Fibroblast of mammary gland (primary cell): Measurements from ENCODE around the gene NR6A1.
A peak's percentile ranks its signal among the peaks of the same experiment; 100 is the strongest.
"Not testable (repeated sequence)": the region's sequence is repeated elsewhere in the genome, so short reads cannot be mapped to it uniquely, and the experiment has no call there.

Experiments used
- DNase-seq: peaks from one replicate; pipeline ENCODE4 v3.0.0-alpha.2; 2010; ENCODE audit warnings: low read depth
- H3K4me3 ChIP-seq: 2 replicates; pipeline ENCODE4 v1.5.1; 2011; ENCODE audit warnings: low read depth, mild to moderate bottlenecking, low read length, moderate library complexity; ENCODE audit not compliant: control insufficient read depth
- TF ChIP-seq, protein P1 (sequence below): conservative IDR thresholded peaks from 2 replicates; pipeline ENCODE4 v1.5.1; 2011; ENCODE audit warnings: low read depth, low read length, inconsistent platforms; ENCODE audit not compliant: control insufficient read depth, insufficient read depth

NR6A1 gene

DNA sequence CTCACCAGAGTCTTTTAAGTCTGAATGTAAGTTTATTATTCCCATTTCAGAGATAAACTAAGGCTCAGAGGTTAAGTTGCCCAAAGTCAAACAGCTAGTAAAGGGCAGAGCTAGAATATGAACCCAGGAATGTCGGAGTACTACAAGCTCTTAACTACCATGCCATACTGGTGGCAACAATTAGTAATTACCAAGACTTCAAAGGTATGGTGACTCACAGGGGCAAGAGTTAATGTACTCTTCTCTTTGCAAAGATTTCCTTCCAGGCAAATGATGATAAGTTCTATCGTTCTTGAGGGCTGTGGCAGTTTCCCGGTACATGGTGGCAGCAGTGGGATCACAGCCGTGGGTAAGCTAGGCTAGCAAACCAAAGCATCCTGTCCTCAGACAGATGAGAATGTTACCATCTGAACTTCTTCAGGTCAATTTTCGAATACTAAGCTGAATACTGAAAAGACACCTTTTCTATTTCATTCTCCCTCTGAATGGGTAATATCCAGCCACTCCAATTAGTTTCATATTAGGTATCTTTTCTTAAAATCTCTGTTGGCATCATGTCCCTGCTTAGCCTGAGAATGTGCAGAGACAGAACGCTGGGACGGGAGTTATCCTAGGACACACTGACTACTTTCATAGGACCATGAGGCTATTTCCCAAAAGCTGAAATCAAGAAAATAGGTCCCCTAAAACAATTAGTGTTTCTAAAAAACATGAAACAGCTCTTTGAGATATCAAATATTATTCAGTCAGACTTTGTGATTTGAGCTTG is 147.0 kb downstream of the NR6A1 start:
- H3K4me3 ChIP-seq = no peak overlapping the region
- no peak for DNase-seq
- TF ChIP-seq, protein P1, sequence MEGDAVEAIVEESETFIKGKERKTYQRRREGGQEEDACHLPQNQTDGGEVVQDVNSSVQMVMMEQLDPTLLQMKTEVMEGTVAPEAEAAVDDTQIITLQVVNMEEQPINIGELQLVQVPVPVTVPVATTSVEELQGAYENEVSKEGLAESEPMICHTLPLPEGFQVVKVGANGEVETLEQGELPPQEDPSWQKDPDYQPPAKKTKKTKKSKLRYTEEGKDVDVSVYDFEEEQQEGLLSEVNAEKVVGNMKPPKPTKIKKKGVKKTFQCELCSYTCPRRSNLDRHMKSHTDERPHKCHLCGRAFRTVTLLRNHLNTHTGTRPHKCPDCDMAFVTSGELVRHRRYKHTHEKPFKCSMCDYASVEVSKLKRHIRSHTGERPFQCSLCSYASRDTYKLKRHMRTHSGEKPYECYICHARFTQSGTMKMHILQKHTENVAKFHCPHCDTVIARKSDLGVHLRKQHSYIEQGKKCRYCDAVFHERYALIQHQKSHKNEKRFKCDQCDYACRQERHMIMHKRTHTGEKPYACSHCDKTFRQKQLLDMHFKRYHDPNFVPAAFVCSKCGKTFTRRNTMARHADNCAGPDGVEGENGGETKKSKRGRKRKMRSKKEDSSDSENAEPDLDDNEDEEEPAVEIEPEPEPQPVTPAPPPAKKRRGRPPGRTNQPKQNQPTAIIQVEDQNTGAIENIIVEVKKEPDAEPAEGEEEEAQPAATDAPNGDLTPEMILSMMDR = no peak

DNA sequence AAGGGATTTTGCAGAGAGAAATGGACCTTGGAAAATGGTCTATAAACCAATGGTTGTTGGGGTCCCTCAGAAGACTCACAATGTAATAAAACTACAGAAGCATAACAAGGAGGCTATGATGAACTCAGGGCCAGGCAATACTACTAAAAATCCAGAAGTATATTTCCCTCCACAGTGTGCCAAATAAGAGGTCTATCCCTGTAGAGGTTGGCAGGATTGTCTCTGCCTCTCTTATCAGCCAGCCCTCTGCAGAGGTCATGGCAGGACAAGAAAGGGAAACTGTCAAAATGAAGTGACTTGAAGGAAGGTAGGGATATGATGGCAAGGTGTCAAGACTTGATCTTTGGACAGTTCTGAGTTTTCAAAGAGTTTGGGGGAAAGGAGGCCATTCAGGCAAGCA is 148.2 kb downstream of the NR6A1 start:
- H3K4me3 ChIP-seq = no peak overlapping the region
- TF ChIP-seq, protein P1 = no peak
- DNase-seq = no peak

DNA sequence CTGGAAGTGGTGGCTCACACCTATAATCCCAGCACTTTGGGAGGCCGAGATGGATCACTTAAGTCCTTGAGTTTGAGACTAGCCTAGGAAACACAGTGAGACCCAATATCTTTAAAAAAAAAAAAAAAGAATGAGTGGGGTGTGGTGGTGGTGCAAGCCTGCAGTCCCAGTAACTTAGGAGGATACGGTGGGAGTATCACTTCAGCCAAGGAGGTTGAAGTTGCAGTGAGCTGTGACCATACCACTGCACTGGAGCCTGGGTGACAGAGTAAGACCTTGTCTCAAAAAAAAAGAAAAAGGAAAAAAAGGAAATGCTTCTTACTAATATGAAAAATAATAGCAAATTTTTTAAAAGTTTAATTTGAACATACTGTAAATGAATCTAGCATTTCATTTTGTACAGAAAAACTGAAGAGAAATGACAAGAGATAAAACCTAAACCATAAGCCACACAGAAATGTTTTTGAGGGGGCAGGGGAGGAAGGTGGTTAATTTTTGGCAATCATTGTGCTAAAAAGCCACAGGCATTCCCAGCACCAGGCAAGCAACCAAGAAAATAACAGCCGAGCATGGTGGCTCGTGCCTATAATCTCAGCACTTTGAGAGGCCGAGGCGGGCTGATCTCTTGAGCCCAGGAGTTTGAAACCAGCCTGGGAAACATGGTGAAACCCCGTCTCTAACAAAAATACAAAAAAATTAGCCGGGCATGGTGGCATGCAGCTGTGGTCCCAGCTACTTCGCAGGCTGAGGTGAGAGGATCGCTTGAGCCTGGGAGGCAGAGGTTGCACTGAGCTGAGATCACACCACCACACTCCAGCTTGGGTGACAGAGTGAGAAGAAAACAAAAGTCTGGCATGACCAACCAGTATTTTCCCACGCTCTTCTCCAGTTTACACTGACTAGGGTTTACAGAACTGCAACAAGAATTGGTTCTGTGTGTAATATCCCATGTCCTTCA is 149.5 kb downstream of the NR6A1 start:
- TF ChIP-seq, protein P1 = no peak
- no peak overlapping the region for H3K4me3 ChIP-seq
- DNase-seq = peak; percentile 45

DNA sequence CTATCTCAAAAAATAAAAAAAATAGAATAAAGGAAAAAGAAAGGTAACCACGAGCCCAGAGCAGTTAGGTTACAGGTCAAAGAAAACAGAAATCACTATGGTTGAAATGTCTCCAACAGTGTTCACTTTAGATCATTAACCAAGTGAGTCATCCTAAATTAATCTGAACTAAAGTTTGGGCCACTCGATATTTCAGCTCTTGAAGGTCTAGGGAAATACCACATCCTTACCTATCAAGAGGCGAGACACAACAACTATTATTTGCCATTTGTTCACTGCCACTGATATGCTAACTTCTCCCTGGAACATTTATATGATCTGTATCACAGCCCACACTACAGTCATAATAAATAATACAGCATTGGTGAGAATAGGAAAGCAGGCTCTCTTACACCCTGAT is 152.6 kb downstream of the NR6A1 start:
- H3K4me3 ChIP-seq = no peak overlapping the region
- no peak for DNase-seq
- TF ChIP-seq, protein P1 = no peak

DNA sequence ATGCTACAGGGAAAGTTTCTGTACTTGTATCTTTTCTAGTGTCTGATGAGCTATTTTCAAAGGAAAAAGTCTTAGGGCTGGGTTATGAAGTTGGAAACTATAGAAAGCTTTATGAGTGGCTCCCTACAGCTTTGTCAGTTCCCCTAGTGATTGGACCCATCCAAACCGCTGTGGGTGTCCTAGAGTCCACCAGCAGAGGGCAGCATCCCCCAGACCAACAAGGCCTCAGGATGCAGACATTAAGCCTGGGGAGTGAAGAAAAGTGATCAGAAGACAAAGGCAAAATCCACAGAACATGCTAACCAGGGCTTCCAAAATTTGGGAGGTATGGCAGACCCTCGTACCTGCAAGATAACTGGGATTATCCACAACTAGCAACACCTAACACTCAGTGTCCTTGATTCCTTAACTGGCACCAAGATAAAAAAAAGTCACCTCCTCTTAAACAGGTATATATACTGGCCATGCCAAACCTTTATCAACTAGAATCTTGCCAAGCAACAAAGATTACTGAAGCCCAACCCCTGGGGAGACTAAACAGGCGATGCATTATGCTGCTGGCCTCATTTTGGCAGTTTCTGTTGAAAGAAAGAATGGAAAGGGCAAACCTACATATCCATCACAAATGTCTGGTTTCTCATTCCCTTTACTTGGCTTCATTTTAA is 153.5 kb downstream of the NR6A1 start:
- DNase-seq = peak; percentile 77
- TF ChIP-seq, protein P1 = peak; percentile 94
- H3K4me3 ChIP-seq = no peak overlapping the region

DNA sequence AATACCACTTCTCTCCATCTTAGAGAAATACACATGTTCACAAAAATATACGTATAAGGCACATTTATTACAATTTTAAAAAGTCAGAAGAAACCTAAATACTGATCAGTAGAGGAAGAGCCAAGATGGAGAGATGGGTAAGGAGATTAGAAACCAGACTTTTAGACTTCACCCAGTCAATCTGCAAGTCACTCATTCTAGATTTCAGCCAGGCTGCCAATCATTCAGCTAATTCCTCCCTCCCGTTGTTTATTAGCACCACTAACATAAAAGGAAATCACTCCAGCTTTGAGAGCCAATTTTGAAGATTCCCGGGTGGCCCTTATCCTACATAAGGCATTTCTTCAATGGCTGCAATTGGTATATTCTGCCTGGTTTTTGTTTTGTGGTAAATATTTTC is 154.2 kb downstream of the NR6A1 start:
- TF ChIP-seq, protein P1 = no peak
- no peak for DNase-seq
- no peak overlapping the region for H3K4me3 ChIP-seq

DNA sequence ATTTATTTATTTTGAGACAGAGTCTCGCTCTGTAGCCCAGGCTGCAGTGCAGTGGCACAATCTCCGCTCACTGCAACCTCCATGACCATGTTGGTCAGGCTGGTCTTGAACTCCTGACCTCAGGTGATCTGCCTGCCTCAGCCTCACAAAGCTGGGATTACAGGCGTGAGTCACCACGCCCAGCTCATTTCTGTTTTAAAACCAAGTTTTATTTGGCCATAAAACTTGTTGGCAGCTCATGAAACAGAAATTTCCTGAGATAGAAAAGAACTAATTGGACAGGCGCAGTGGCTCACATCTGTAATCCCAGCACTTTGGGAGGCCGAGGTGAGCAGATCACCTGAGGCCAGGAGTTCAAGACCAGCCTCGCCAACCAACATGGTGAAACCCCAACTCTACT is 155.3 kb downstream of the NR6A1 start:
- H3K4me3 ChIP-seq, DNase-seq: not testable (repeated sequence)
